ENCODE results near the gene AATK.

AATK gene

DNA sequence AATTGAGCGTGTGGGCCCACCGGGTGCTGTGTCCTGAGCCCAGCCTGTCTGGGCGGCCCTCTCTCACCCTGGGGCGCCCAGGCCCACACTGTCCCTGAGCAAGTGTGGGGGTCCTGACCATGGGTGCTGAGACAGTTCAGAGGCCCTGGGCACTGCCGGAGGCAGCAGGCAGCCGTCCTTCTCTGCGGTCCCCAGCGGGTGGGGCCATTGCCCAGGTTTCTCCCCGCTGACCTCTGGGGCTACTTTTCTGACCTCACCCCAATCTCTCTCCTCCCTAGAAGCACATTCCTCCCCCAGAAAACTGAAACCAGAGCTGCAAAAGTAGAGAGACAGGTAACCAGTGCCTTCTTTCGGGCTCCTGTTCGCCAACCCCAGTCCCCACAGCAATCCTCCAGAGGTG, 36.7 kb downstream of the AATK start:
- no peak for DNase-seq (ENCODE audit: low read depth, low spot score)

DNA sequence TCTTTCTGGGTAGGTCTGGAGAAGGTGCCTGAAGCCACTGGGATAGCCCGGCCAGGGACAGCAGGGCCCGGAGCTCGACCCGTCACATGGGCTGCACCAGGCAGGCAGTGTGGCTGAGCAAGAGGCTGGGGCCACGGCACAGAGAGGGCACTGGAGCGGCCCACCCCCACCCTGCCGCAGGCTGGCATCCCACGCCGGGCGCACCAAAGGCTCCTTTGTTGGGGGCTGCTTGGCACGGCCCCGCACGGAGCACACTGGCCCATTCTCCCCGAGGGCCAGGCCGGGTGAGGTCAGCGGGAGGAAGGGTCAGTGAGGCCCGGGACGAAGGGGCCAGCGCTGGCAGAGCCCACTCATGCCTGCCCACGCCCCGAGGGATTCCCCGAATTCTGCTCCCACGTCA, 37.2 kb downstream of the AATK start:
- DNase-seq (ENCODE audit: low read depth, low spot score) = no peak

DNA sequence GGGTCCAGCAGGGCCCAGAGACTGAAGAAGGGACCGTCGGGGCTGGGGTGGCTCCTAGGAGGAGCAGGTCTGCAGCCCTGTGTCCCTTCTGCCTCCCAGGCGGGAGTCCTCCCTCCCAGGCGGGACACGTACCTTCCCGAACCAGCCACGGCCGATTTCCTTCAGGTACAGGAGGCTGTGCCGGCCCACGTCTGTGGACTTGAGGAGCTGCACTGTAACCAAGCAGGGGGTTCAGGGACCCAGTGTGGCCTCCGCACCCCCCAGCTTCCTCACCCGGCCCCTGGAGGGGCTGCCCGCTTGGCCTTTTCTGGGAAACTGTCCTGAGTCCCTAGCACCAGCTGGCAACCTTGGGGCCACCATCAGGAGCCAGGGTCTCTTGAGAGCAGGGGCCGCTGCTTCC, 37.7 kb downstream of the AATK start:
- no peak for DNase-seq (ENCODE audit: low read depth, low spot score)

DNA sequence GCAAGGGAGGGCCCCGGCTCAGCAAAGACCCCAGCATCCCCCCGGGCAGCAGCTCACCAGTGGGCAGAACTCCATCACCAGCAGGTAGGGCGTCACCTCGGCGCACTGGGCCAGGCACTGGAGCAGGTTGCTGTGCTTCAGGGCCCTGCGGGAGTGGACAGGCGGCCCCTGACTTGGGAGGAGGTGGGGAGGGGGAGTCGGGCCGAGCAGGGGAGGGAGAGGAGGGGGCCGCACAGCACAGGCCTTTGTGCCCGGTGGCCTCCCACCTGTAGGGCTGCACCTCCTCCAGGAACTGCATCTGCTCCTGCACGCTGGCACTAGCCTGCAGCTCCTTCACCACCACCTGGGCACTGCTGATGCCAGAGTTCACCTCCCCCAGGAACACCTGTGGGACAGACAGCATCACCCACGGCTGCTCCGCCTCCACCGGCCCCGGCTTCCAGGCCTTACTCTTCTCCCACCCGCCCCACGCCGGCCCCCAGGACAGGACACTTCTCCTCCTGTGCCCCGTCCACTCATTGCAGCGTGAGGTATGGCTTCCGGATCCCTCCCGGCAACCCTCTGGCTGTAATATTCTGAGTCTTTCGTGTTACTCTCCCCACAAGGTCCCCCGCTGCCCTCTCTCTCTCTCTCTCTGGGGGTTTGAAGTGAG, 38.4 kb downstream of the AATK start:
- DNase-seq (ENCODE audit: low read depth, low spot score) = no peak

GRCh38 chr17:81127133-81127455, 38.9 kb downstream of the AATK start:
- DNase-seq (ENCODE audit: low read depth, low spot score) = no peak

GRCh38 chr17:81126281-81127132, 39.5 kb downstream of the AATK start:
- DNase-seq (ENCODE audit: low read depth, low spot score) = no peak

- no peak for DNase-seq (ENCODE audit: low read depth, low spot score)
These were observed 40.4 kb downstream of the AATK start for GRCh38 chr17:81125573-81126081.

DNA sequence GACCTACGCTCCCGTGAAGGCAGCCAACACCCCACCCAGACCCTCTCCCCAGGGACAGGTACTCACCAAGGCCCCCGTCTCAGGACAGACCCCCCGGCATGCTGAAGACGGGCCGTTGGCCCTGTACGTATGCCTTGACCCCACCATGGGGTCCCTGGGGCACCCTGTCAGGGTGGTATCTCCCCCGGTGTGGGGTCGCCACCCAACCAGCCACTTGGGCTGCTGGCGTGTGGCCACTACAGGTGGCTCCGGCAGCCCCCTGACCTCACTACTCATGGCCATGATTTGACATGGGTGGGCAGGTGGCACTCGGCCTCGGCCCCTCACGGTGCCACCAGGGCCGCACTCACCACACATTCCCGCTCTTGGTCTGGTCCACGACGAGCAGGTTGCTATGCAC, 41.6 kb downstream of the AATK start:
- no peak for DNase-seq (ENCODE audit: low read depth, low spot score)

DNA sequence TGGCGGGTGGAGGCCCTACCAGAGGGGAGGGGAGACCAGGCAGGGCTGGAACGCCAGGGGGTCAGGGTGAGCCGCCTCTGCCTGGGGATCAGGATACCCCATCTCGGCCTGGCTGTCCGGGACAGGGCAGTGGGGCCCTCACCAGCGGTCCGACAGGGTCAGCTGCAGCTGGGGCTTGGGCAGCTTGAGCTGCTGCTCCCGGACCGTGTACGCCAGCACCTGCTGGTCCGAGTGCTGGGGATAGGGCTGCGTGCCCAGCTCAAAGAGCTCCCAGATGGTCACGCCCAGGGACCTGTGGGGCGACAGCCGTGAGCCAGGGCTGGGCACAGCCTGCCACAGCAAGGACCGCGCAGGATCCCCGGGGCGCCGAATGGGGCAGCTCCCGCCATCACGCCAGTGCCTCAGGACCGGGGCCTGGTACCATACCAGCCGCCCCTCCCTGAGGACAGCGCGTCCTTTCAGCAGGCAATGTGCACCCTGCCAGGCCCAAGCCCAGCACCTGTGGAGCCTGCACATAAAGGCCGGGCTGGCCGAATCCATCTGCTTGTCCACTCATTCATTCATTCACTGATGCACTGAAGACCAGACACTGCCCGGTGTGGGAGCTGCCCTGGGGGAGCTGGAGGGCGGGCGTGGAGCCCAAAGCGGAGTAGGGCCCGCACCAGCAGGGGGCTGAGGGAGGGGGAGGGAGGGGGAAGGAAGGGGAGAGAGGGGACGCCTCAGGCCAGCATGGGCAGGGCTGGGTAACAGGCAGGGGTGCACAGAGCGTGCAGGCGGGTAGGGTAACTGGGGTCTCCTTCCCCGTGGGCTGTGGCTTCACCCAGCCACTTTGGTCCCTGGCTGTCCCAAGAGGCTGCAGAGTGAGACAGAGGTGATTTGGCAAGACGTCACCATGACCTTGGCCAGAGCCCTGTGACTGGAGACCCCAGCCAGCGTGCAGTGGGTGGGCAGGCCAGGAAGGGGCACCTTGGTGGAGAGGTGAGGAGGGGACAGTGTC, 42.7 kb downstream of the AATK start:
- no peak for DNase-seq (ENCODE audit: low read depth, low spot score)

DNA sequence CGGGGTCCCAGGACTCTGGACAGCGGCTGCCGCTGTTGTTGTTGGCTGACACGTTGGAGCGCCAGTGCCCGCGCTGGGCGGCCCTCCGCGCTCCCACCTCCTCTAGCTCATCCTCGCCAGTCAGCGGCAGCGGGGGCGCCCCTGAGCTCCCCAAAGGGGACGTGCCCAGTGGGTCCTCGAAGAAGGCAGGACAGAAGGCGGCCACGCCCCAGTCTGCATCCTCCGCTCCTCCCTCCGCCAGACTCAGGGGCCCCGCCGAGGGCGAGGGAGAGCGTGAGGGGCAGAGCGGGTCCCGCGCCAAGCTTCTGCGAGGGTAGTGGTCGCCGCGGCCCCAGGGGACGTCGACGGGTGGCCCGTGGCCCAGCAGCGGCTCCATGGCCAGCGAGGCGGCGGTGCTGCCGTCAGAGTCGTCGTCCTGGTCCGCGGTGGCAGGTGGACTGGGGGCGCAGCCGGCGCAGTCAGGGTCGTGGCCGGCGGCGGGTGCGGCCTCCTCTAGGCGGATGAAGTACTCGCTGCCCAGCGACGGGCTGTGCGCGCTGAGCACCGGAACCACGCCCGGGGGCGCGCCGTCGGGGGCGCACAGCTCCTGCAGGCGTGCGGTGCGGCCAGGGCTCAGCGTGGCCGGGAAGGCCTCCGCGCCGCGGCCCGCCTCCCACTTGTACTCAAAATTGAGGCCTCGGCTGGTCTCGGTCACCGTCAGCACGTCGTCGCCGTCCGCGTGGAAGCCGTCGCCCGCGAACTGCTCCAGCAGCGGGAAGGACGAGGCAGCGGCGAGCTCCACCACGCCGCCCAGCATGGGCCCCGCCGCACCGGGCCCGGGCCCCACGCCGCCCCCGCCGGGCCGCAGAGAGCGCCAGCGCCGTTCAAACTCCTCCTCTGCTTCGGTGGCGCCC, 43.9 kb downstream of the AATK start:
- DNase-seq (ENCODE audit: low read depth, low spot score) = no peak

DNA sequence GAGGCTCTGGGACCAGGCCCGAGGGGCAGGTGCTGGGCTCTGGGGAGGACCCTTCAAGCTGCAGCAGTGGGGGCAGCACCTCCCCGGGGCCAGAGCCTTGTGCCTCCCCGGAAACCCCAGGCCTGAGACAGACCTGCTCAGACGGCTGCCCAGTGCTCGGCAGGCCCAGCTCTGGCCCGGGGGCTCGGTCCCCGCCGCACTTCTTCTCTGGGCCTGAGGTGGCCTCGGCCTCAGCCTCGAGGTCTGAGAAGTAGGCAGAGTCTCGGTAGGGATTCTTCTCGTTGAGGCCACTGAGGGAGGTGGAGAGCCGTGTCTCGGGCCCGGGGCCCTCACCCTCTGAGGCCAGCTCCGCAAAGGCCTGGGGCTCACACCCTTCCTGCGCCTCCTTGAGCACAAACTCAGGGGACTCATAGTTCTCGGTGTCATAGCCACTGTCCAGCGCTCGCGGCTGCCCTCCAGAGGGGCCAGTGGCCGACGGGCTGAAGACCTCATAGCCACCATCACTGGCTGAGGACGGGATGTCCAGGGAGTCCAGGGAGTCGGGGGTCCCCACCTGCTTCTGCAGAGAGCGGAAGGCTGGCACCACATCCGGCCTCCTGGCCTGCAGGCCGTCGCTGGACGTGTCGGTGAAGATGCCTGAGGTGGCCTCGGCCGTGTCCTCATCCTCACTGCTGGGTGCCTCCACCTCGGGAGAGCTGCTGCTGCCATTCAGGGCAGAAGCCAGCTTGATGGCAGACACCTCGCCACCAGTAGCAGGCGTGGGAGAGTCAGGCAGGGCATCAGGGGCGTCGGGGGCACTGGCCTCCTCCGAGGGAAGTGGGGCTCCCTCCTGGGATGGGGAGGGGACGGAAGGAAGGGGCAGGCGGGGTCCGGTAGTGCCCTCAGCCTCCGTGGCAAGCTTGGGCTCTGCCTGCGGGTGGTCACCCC, 45.1 kb downstream of the AATK start:
- DNase-seq (ENCODE audit: low read depth, low spot score) = no peak

- no peak for DNase-seq (ENCODE audit: low read depth, low spot score)
These were observed 45.9 kb downstream of the AATK start for GRCh38 chr17:81120149-81120484.

DNA sequence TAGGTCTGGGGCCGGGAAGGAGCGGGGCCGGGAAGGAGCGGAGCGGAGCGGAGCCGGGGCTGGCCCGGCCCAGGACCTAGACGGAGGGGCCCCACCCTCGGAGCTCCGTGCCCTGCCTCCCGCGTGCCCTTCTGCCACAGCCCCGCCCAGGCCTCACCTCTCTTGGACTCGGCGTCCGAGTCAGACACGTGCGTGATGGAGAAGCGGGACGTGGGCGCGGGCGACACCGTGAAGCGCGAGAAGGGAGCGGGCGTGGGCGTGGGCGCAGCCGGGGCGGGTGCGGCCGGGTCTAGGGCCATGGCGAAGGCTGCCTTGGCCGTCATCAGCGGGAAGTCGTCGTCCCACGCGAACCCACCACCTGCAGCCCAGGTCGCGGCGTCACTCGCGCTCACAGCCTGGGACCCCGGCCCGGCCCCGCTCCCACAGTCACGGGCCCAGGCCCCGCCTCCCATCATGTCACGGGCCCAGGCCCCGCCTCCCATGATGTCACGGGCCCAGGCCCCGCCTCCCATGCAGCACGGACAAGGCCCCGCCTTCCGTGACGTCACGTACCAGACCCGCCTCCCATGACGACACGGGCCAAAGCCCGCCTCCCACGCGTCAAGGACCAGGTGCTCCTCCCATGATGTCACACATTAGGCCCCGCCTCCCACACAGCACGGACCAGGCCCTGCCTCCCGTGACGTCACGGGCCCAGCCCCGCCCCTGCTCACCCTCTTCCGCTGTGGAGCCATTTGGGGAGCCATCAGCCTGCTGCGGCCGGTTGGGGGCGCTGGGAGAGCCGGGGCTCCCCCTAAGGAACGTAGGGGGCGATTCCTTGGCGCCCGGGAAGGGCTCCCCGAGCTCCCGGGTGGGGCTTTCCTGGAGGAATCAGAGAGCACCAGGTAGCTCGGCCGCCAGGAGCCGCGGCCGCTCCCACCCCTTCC, 46.5 kb downstream of the AATK start:
- peak; percentile 70 for DNase-seq (ENCODE audit: low read depth, low spot score)

- DNase-seq (ENCODE audit: low read depth, low spot score) = no peak
These were observed 47.5 kb downstream of the AATK start for GRCh38 chr17:81118308-81119221.

DNA sequence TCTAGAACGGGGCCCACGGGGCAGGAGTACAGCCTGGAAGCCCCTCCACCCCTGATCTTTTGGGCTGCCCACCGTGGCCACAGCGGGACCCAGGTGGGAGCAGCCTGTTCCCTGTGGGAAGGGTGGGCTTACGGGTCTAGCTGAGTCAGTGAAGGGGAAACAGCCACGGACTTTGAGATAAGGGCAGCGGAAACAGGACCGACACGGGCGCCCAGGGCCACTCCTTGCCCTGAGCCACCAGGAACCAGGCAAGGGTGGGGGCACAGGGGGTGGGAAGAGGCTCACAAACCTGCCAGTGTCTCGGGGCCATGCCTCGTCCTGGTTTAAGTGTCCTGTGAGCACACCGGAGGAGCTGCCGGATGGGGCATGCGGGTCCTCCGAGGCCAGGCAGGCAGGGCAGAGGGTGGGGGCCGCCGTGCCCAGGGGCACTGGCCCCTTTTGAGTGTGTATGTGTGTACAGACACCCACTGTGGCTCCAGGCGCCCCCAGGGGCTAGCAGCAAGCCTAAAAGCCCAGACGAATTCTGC, 48.3 kb downstream of the AATK start:
- no peak for DNase-seq (ENCODE audit: low read depth, low spot score)

GRCh38 chr17:81116704-81117103, 49.3 kb downstream of the AATK start:
- DNase-seq (ENCODE audit: low read depth, low spot score) = no peak

DNA sequence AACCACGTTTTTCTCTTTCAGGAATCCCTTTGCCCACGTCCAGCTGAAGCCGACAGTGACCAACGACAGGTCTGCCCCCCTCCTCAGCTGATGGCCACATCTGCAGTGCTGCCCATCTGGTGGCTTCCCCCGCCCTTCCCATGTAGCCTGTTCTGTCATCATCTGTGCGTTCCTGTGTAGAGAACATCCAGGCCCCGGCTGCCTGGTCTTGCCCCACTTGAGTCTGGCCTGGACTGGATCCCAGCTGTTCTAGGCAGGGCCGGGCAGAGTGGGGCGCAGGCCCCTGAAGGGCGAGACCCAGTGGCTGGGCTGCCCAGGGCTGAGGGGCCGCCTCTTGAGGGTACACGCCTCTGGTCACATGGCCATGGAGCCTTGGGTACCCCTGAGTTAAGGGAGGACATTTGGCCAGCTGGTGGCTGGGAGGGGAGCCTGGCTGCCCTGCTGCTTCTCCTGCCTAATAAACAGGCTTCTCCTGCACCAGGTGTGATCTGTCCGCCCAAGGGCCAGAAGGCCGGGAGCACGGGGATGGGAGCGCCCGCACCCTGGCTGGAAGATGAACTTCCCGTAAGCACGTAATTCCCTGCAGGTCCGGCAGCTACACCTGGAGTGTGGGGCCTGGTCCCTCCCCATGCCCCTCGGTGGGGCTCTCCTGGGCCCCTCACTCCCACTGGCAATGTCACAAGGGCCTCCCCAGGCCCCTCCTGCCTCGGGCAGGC, 50.1 kb downstream of the AATK start:
- DNase-seq (ENCODE audit: low read depth, low spot score) = no peak
